ENCODE data around the gene OR10G3. TPM values are rescaled to one million over a fixed set of nuclear protein-coding genes. Genes with fewer than 3 reads are reported as not detected.

Gene OR10G3
- total RNA-seq, 1 donor = not detected

- no peaks in the 10 kb centered on the region for H3K79me2 ChIP-seq (ENCODE audit: insufficient read depth, low read length)
- peaks cover 56% of the 10 kb centered on the region for H3K27me3 ChIP-seq (ENCODE audit: insufficient read depth, low read length)
- H3K27ac ChIP-seq (ENCODE audit: low read depth, low read length) = no peak overlapping the region
- H3K4me3 ChIP-seq (ENCODE audit: insufficient read depth, low read length) = no peak overlapping the region
- H2AFZ ChIP-seq (ENCODE audit: low read length) = peak overlapping the region; percentile 74
- no peaks in the 10 kb centered on the region for H4K20me1 ChIP-seq (ENCODE audit: insufficient read depth, low read length)
- H3K4me2 ChIP-seq (ENCODE audit: insufficient read depth, low read length) = peak overlapping the region; percentile 65
- no peaks in the 10 kb centered on the region for H3K4me1 ChIP-seq (ENCODE audit: insufficient read depth, low read length)
- H3K9me3 ChIP-seq (ENCODE audit: low read depth, low read length) = no peaks in the 10 kb centered on the region
- no peaks in the 10 kb centered on the region for H3K36me3 ChIP-seq (ENCODE audit: insufficient read depth, low read length)
- no peak for DNase-seq (ENCODE audit: insufficient read length, low spot score, missing footprints)
- TF ChIP-seq CTCF (IDR thresholded peaks at IDR 0.05; ENCODE audit: extremely low read depth, low read depth, low read length) = no peak
Observed at GRCh38 chr14:21537090-21537424, 42.8 kb downstream of the OR10G3 start.

- Histone ChIP-seq H3K36me3 (ENCODE audit: insufficient read depth, low read length) (no peaks in the 10 kb centered on the region), H3K4me3 (ENCODE audit: insufficient read depth, low read length) (peak overlapping the region; percentile 37), H3K9me3 (ENCODE audit: low read depth, low read length) (no peaks in the 10 kb centered on the region), H3K27ac (ENCODE audit: low read depth, low read length) (no peak overlapping the region), H2AFZ (ENCODE audit: low read length) (peak overlapping the region; percentile 74), H3K79me2 (ENCODE audit: insufficient read depth, low read length) (no peaks in the 10 kb centered on the region), H4K20me1 (ENCODE audit: insufficient read depth, low read length) (no peaks in the 10 kb centered on the region), H3K4me2 (ENCODE audit: insufficient read depth, low read length) (peak overlapping the region; percentile 65), H3K27me3 (ENCODE audit: insufficient read depth, low read length) (peaks cover 56% of the 10 kb centered on the region), H3K4me1 (ENCODE audit: insufficient read depth, low read length) (no peaks in the 10 kb centered on the region)
- no peak for DNase-seq (ENCODE audit: insufficient read length, low spot score, missing footprints)
- no peak for TF ChIP-seq CTCF (IDR thresholded peaks at IDR 0.05; ENCODE audit: extremely low read depth, low read depth, low read length)
Observed at GRCh38 chr14:21536418-21537089, 43.3 kb downstream of the OR10G3 start.

- Histone ChIP-seq H3K4me2 (ENCODE audit: insufficient read depth, low read length) (peak overlapping the region; percentile 65), H3K36me3 (ENCODE audit: insufficient read depth, low read length) (no peaks in the 10 kb centered on the region), H3K4me3 (ENCODE audit: insufficient read depth, low read length) (no peak overlapping the region), H3K4me1 (ENCODE audit: insufficient read depth, low read length) (no peaks in the 10 kb centered on the region), H4K20me1 (ENCODE audit: insufficient read depth, low read length) (no peaks in the 10 kb centered on the region), H3K79me2 (ENCODE audit: insufficient read depth, low read length) (no peaks in the 10 kb centered on the region), H3K9me3 (ENCODE audit: low read depth, low read length) (no peaks in the 10 kb centered on the region), H2AFZ (ENCODE audit: low read length) (no peak overlapping the region), H3K27ac (ENCODE audit: low read depth, low read length) (no peak overlapping the region), H3K27me3 (ENCODE audit: insufficient read depth, low read length) (peaks cover 60% of the 10 kb centered on the region)
- no peak for DNase-seq (ENCODE audit: insufficient read length, low spot score, missing footprints)
- no peak for TF ChIP-seq CTCF (IDR thresholded peaks at IDR 0.05; ENCODE audit: extremely low read depth, low read depth, low read length)
Observed at GRCh38 chr14:21535545-21536417, 44.1 kb downstream of the OR10G3 start.

GRCh38 chr14:21534576-21534975, 45.3 kb downstream of the OR10G3 start:
- Histone ChIP-seq H3K79me2 (ENCODE audit: insufficient read depth, low read length) (no peaks in the 10 kb centered on the region), H3K27me3 (ENCODE audit: insufficient read depth, low read length) (peaks cover 61% of the 10 kb centered on the region), H3K4me3 (ENCODE audit: insufficient read depth, low read length) (no peak overlapping the region), H3K9me3 (ENCODE audit: low read depth, low read length) (no peaks in the 10 kb centered on the region), H3K4me1 (ENCODE audit: insufficient read depth, low read length) (no peaks in the 10 kb centered on the region), H4K20me1 (ENCODE audit: insufficient read depth, low read length) (no peaks in the 10 kb centered on the region), H3K4me2 (ENCODE audit: insufficient read depth, low read length) (no peak overlapping the region), H3K36me3 (ENCODE audit: insufficient read depth, low read length) (no peaks in the 10 kb centered on the region), H2AFZ (ENCODE audit: low read length) (no peak overlapping the region), H3K27ac (ENCODE audit: low read depth, low read length) (no peak overlapping the region)
- DNase-seq (ENCODE audit: insufficient read length, low spot score, missing footprints) = no peak
- TF ChIP-seq CTCF (IDR thresholded peaks at IDR 0.05; ENCODE audit: extremely low read depth, low read depth, low read length) = no peak
